Measurements from ENCODE around the gene SGK1.

DNA sequence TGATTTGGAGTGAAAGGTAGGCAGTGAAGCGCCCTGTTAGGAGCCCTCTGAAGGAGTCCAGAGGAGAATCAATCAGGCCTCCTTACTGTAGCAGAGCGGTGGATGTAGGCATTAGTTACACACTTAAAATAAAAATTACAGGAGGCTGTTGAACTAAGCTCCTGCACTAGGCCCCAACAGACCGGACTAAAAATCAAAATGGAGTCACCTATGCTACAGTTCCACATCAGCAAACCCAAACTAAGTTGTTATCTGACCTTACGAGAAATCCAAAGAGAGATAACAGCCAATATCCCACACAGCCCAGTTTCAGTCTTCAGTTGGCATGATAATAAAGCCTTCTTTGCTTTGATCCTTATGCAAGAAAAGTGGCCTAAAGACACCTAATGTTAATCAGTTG, 26.8 kb downstream of the SGK1 start:
- TF ChIP-seq, protein P1, sequence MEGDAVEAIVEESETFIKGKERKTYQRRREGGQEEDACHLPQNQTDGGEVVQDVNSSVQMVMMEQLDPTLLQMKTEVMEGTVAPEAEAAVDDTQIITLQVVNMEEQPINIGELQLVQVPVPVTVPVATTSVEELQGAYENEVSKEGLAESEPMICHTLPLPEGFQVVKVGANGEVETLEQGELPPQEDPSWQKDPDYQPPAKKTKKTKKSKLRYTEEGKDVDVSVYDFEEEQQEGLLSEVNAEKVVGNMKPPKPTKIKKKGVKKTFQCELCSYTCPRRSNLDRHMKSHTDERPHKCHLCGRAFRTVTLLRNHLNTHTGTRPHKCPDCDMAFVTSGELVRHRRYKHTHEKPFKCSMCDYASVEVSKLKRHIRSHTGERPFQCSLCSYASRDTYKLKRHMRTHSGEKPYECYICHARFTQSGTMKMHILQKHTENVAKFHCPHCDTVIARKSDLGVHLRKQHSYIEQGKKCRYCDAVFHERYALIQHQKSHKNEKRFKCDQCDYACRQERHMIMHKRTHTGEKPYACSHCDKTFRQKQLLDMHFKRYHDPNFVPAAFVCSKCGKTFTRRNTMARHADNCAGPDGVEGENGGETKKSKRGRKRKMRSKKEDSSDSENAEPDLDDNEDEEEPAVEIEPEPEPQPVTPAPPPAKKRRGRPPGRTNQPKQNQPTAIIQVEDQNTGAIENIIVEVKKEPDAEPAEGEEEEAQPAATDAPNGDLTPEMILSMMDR (IDR thresholded peaks at IDR 0.05): no peak
- no peak for TF ChIP-seq POLR2AphosphoS5 (IDR thresholded peaks at IDR 0.05)

Measured in sigmoid colon (tissue), 4 donors.